ENCODE results near the gene MACROD2. TPM values are rescaled to one million over a fixed set of nuclear protein-coding genes. Genes with fewer than 3 reads are reported as not detected.

Gene MACROD2
- total and polyA plus RNA-seq, 8 donors = 0.78 to 31.3 (median 10.9) TPM; not detected in 1

GRCh38 chr20:15831201-15831600 is 1835.9 kb downstream of the MACROD2 start:
- no peak for DNase-seq
- no peak for TF ChIP-seq EP300 (IDR thresholded peaks at IDR 0.05)
- TF ChIP-seq CTCF (IDR thresholded peaks at IDR 0.05) = no peak
- TF ChIP-seq POLR2AphosphoS5 (IDR thresholded peaks at IDR 0.05) = no peak
- TF ChIP-seq POLR2A (IDR thresholded peaks at IDR 0.05) = no peak
- no peaks in the 10 kb centered on the region for H3K36me3 ChIP-seq
- no peaks in the 10 kb centered on the region for H3K27me3 ChIP-seq
- H3K4me3 ChIP-seq = no peak overlapping the region
- H3K27ac ChIP-seq = no peak overlapping the region
- no peaks in the 10 kb centered on the region for H3K9me3 ChIP-seq
- H3K4me1 ChIP-seq = no peaks in the 10 kb centered on the region
- intact Hi-C loops (cut with DNase I; ENCODE audit: low total_unique reads) = no loop called here

DNA sequence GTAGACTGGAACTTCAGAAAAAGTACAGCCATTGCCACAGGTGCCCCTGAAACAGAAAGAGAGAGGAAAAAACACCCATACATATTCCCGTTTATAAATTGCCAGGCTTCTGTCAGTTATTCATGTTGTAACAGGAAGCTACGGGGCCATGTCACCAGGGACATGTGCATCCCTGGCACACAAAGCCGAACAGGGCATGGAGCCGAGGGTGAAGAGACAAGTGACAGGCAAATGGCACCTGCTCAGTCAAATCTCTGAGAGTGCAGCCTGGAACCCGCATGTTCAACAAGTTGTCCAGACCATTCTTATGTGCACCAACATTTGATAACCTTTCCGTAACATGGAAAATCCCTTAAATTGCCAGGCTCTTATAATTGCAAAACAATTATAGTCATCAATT is 1837.2 kb downstream of the MACROD2 start:
- Histone ChIP-seq H3K27ac (no peak overlapping the region), H3K4me1 (no peaks in the 10 kb centered on the region), H3K36me3 (no peaks in the 10 kb centered on the region), H3K9me3 (no peaks in the 10 kb centered on the region), H3K4me3 (no peak overlapping the region), H3K27me3 (no peaks in the 10 kb centered on the region)
- no peak for DNase-seq
- intact Hi-C loops (cut with DNase I; ENCODE audit: low total_unique reads) = no loop called here
- WGBS, 5 donors = 84 to 92% (median 90%) methylated on average over 6 of the region's 6 CpGs
- TF ChIP-seq POLR2A (IDR thresholded peaks at IDR 0.05) (no peak), CTCF (IDR thresholded peaks at IDR 0.05) (no peak), EP300 (IDR thresholded peaks at IDR 0.05) (no peak), POLR2AphosphoS5 (IDR thresholded peaks at IDR 0.05) (no peak)

- Histone ChIP-seq H3K27ac (no peak overlapping the region), H3K4me1 (no peaks in the 10 kb centered on the region), H3K27me3 (no peaks in the 10 kb centered on the region), H3K36me3 (no peaks in the 10 kb centered on the region), H3K9me3 (no peaks in the 10 kb centered on the region), H3K4me3 (no peak overlapping the region)
- 86 to 97% (median 90%) methylated on average over 3 of the region's 3 CpGs for WGBS, 5 donors
- TF ChIP-seq POLR2AphosphoS5 (IDR thresholded peaks at IDR 0.05) = no peak
- no peak for TF ChIP-seq CTCF (IDR thresholded peaks at IDR 0.05)
- no peak for TF ChIP-seq POLR2A (IDR thresholded peaks at IDR 0.05)
- TF ChIP-seq EP300 (IDR thresholded peaks at IDR 0.05) = no peak
- intact Hi-C loops (cut with DNase I; ENCODE audit: low total_unique reads) = no loop called here
- peak in 1 of 2 donors; percentile 35 for DNase-seq
Measured at GRCh38 chr20:15834857-15835256, 1839.5 kb downstream of the MACROD2 start.

DNA sequence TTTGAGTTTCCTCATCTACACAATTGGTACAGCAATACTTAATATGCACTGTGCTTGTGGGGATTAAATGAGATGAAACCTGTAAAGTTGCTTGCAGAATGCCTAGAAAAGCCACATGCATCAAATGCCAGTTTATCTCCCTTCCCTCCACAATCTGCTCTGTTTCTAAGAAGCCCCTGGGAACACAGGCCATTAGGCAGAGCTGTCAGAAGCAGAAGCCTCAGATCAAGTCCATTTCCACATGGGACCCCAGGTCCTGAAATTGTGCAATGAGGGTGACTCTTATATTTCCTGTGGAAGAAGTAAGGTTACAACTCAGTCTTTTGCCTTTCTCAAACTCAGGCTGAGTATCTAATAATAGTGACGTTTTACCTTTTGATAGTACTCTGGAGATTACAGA is 1840.5 kb downstream of the MACROD2 start:
- 44 to 65% (median 59%) methylated on average over 1 of the region's 1 CpG for WGBS, 5 donors
- Histone ChIP-seq H3K4me3 (no peak overlapping the region), H3K36me3 (no peaks in the 10 kb centered on the region), H3K9me3 (no peaks in the 10 kb centered on the region), H3K4me1 (no peaks in the 10 kb centered on the region), H3K27ac (no peak overlapping the region), H3K27me3 (no peaks in the 10 kb centered on the region)
- intact Hi-C loops (cut with DNase I; ENCODE audit: low total_unique reads) = no loop called here
- no peak for TF ChIP-seq POLR2AphosphoS5 (IDR thresholded peaks at IDR 0.05)
- no peak for TF ChIP-seq EP300 (IDR thresholded peaks at IDR 0.05)
- no peak for TF ChIP-seq POLR2A (IDR thresholded peaks at IDR 0.05)
- no peak for TF ChIP-seq CTCF (IDR thresholded peaks at IDR 0.05)
- no peak for DNase-seq
